Muscle layer of colon (tissue), 2 donors: ENCODE results near the gene ASF1B.
"Not testable (repeated sequence)": the region's sequence is repeated elsewhere in the genome, so short reads cannot be mapped to it uniquely, and the experiment has no call there.

Experiments used
- H3K27ac ChIP-seq: one replicate; pipeline ENCODE4 v1.7.0; 2013; ENCODE audit warnings: low read depth, mild to moderate bottlenecking, low read length, moderate library complexity
- H3K27me3 ChIP-seq, 2 donors: one replicate each; pipeline ENCODE4 v1.7.0; 2013; ENCODE audit warnings: low read length in 2 of 2, mild to moderate bottlenecking in 2 of 2; ENCODE audit not compliant: insufficient read depth in 2 of 2, control insufficient read depth in 1 of 2
- H3K36me3 ChIP-seq: one replicate; pipeline ENCODE4 v1.7.0; 2013; ENCODE audit warnings: mild to moderate bottlenecking, low read length; ENCODE audit not compliant: insufficient read depth
- H3K4me1 ChIP-seq: one replicate; pipeline ENCODE4 v1.7.0; 2013; ENCODE audit warnings: mild to moderate bottlenecking, low read length; ENCODE audit not compliant: insufficient read depth
- H3K4me3 ChIP-seq, 2 donors: one replicate each; pipeline ENCODE4 v1.7.0; 2013; ENCODE audit warnings: low read length in 2 of 2, low read depth in 1 of 2, mild to moderate bottlenecking in 1 of 2, moderate library complexity in 1 of 2
- H3K9ac ChIP-seq: one replicate; pipeline ENCODE4 v1.7.0; 2013; ENCODE audit warnings: low read length
- H3K9me3 ChIP-seq: one replicate; pipeline ENCODE4 v1.7.0; 2013; ENCODE audit warnings: mild to moderate bottlenecking, low read length
- donor health status: abdominal sarcoma.
- donor health status: Adenocarcinoma of cecum.

The ASF1B gene

GRCh38 chr19:14146789-14147216, 10.4 kb upstream of the ASF1B start:
- H3K4me3 ChIP-seq: no peak overlapping the region
- H3K9ac ChIP-seq: no peak overlapping the region
- peaks cover under 1% of the 10 kb centered on the region for H3K36me3 ChIP-seq
- no peaks in the 10 kb centered on the region for H3K27me3 ChIP-seq
- peaks cover 31% of the 10 kb centered on the region for H3K4me1 ChIP-seq
- H3K27ac ChIP-seq: no peak overlapping the region
- no peaks in the 10 kb centered on the region for H3K9me3 ChIP-seq

GRCh38 chr19:14146169-14146568, 9.8 kb upstream of the ASF1B start:
- not testable (repeated sequence) for H3K36me3 ChIP-seq, H3K4me3 ChIP-seq, H3K9ac ChIP-seq, H3K27me3 ChIP-seq, H3K9me3 ChIP-seq, H3K27ac ChIP-seq
- peaks cover 31% of the 10 kb centered on the region for H3K4me1 ChIP-seq

- H3K9me3 ChIP-seq: no peaks in the 10 kb centered on the region
- H3K27ac ChIP-seq: no peak overlapping the region
- H3K4me3 ChIP-seq: no peak overlapping the region
- no peaks in the 10 kb centered on the region for H3K27me3 ChIP-seq
- peaks cover 28% of the 10 kb centered on the region for H3K4me1 ChIP-seq
- no peaks in the 10 kb centered on the region for H3K36me3 ChIP-seq
- no peak overlapping the region for H3K9ac ChIP-seq
Observed at GRCh38 chr19:14145381-14145780, 9.0 kb upstream of the ASF1B start.

GRCh38 chr19:14142262-14143190, 6.1 kb upstream of the ASF1B start:
- no peaks in the 10 kb centered on the region for H3K9me3 ChIP-seq
- no peaks in the 10 kb centered on the region for H3K27me3 ChIP-seq
- H3K4me3 ChIP-seq: no peak overlapping the region
- no peaks in the 10 kb centered on the region for H3K36me3 ChIP-seq
- H3K9ac ChIP-seq: no peak overlapping the region
- H3K27ac ChIP-seq: no peak overlapping the region
- peaks cover 7% of the 10 kb centered on the region for H3K4me1 ChIP-seq

- H3K4me3 ChIP-seq: no peak overlapping the region
- H3K27ac ChIP-seq: no peak overlapping the region
- H3K9ac ChIP-seq: no peak overlapping the region
- no peaks in the 10 kb centered on the region for H3K9me3 ChIP-seq
- no peaks in the 10 kb centered on the region for H3K27me3 ChIP-seq
- no peaks in the 10 kb centered on the region for H3K36me3 ChIP-seq
- peaks cover 10% of the 10 kb centered on the region for H3K4me1 ChIP-seq
Observed at GRCh38 chr19:14141041-14141440, 4.7 kb upstream of the ASF1B start.

GRCh38 chr19:14139944-14140343, 3.6 kb upstream of the ASF1B start:
- H3K27me3 ChIP-seq: no peaks in the 10 kb centered on the region
- no peak overlapping the region for H3K4me3 ChIP-seq
- no peaks in the 10 kb centered on the region for H3K9me3 ChIP-seq
- H3K27ac ChIP-seq: no peak overlapping the region
- no peaks in the 10 kb centered on the region for H3K36me3 ChIP-seq
- no peak overlapping the region for H3K9ac ChIP-seq
- peaks cover 15% of the 10 kb centered on the region for H3K4me1 ChIP-seq

GRCh38 chr19:14138576-14139265, 2.3 kb upstream of the ASF1B start:
- Histone ChIP-seq H3K9ac (no peak overlapping the region), H3K9me3 (no peaks in the 10 kb centered on the region), H3K27me3 (no peaks in the 10 kb centered on the region), H3K4me3 (no peak overlapping the region), H3K36me3 (no peaks in the 10 kb centered on the region), H3K4me1 (peaks cover 15% of the 10 kb centered on the region), H3K27ac (no peak overlapping the region)

- no peaks in the 10 kb centered on the region for H3K9me3 ChIP-seq
- no peak overlapping the region for H3K9ac ChIP-seq
- no peaks in the 10 kb centered on the region for H3K27me3 ChIP-seq
- no peaks in the 10 kb centered on the region for H3K36me3 ChIP-seq
- H3K27ac ChIP-seq: no peak overlapping the region
- H3K4me1 ChIP-seq: peaks cover 15% of the 10 kb centered on the region
- H3K4me3 ChIP-seq: peak overlapping the region; percentile 63 to 64
Observed at GRCh38 chr19:14135985-14136508, 342 bp downstream of the ASF1B start.

GRCh38 chr19:14135355-14135754, 1.0 kb downstream of the ASF1B start:
- no peaks in the 10 kb centered on the region for H3K27me3 ChIP-seq
- H3K36me3 ChIP-seq: no peaks in the 10 kb centered on the region
- no peak overlapping the region for H3K27ac ChIP-seq
- H3K9me3 ChIP-seq: no peaks in the 10 kb centered on the region
- H3K9ac ChIP-seq: no peak overlapping the region
- H3K4me3 ChIP-seq: no peak overlapping the region
- H3K4me1 ChIP-seq: peaks cover 15% of the 10 kb centered on the region

GRCh38 chr19:14127929-14128509, 8.4 kb downstream of the ASF1B start:
- no peak overlapping the region for H3K4me3 ChIP-seq
- no peaks in the 10 kb centered on the region for H3K4me1 ChIP-seq
- H3K36me3 ChIP-seq: no peaks in the 10 kb centered on the region
- no peak overlapping the region for H3K9ac ChIP-seq
- no peaks in the 10 kb centered on the region for H3K9me3 ChIP-seq
- no peaks in the 10 kb centered on the region for H3K27me3 ChIP-seq
- H3K27ac ChIP-seq: no peak overlapping the region

- Histone ChIP-seq H3K36me3 (no peaks in the 10 kb centered on the region), H3K9me3 (no peaks in the 10 kb centered on the region), H3K27me3 (no peaks in the 10 kb centered on the region), H3K9ac (no peak overlapping the region), H3K4me1 (no peaks in the 10 kb centered on the region), H3K4me3 (no peak overlapping the region), H3K27ac (no peak overlapping the region)
Observed at GRCh38 chr19:14127176-14127575, 9.2 kb downstream of the ASF1B start.
